Keratinocyte (primary cell): ENCODE data around the gene PRUNE1. TPM values are rescaled to one million over a fixed set of nuclear protein-coding genes. Genes with fewer than 3 reads are reported as not detected.

Source experiments
- DNase-seq: peaks from one replicate; pipeline ENCODE4 v3.0.0-alpha.2; 2011; ENCODE audit warnings: low read depth, missing footprints, low spot score
- FAIRE-seq: peaks from 2 replicates; lab custom pipeline; 2011; peaks lifted over from hg19 to GRCh38; lab: Jason Lieb, UNC
- H2AFZ ChIP-seq: 2 replicates; pipeline ENCODE4 v1.6.0; 2012; ENCODE audit warnings: low read length, control low read depth, inconsistent platforms; ENCODE audit not compliant: control insufficient read depth
- H3K27ac ChIP-seq: 2 replicates; pipeline ENCODE4 v1.5.1; 2011; ENCODE audit warnings: low read length; ENCODE audit not compliant: control insufficient read depth, insufficient read depth
- H3K27me3 ChIP-seq: 3 replicates; pipeline ENCODE4 v1.6.0; 2011; ENCODE audit warnings: low read length; ENCODE audit not compliant: control insufficient read depth, insufficient read depth; ENCODE audit errors: extremely low read depth
- H3K36me3 ChIP-seq, 2 experiments: 2 replicates in 1 of 2; 3 replicates in 1 of 2; pipeline ENCODE4 v1.5.1; 2011; ENCODE audit warnings: low read length in 2 of 2, mild to moderate bottlenecking in 1 of 2; ENCODE audit not compliant: control insufficient read depth in 2 of 2, insufficient read depth in 2 of 2; ENCODE audit errors: extremely low read depth in 1 of 2
- H3K4me1 ChIP-seq: 3 replicates; pipeline ENCODE4 v1.5.1; 2011; ENCODE audit warnings: low read length; ENCODE audit not compliant: control insufficient read depth, insufficient read depth; ENCODE audit errors: extremely low read depth
- H3K4me2 ChIP-seq: 3 replicates; pipeline ENCODE4 v1.6.0; 2011; ENCODE audit warnings: low read depth, low read length; ENCODE audit not compliant: control insufficient read depth, insufficient read depth; ENCODE audit errors: extremely low read depth
- H3K4me3 ChIP-seq, 3 experiments: fragments of 200-600 bp in 1 of 3; sonication (generic) in 1 of 3; 2 replicates in 2 of 3; 3 replicates in 1 of 3; pipeline ENCODE4 v1.5.1; 2011 to 2016; ENCODE audit warnings: low read length in 3 of 3, mild to moderate bottlenecking in 3 of 3, control low read depth in 2 of 3, inconsistent platforms in 1 of 3, low read depth in 1 of 3, mixed read lengths in 1 of 3, mixed run types in 1 of 3, moderate library complexity in 1 of 3; ENCODE audit not compliant: control insufficient read depth in 2 of 3, insufficient read depth in 2 of 3; ENCODE audit errors: extremely low read depth in 1 of 3
- H3K79me2 ChIP-seq: 2 replicates; pipeline ENCODE4 v1.6.0; 2012; ENCODE audit warnings: low read length; ENCODE audit not compliant: control insufficient read depth, insufficient read depth
- H3K9ac ChIP-seq: 3 replicates; pipeline ENCODE4 v1.6.0; 2011; ENCODE audit warnings: low read length; ENCODE audit not compliant: control insufficient read depth, insufficient read depth; ENCODE audit errors: extremely low read depth
- H3K9me1 ChIP-seq: 3 replicates; pipeline ENCODE4 v1.6.0; 2011; ENCODE audit warnings: low read length; ENCODE audit not compliant: control insufficient read depth, insufficient read depth; ENCODE audit errors: extremely low read depth
- H3K9me3 ChIP-seq: 2 replicates; pipeline ENCODE4 v1.5.1; 2012; ENCODE audit warnings: low read depth, low read length; ENCODE audit not compliant: control insufficient read depth
- H4K20me1 ChIP-seq: 3 replicates; pipeline ENCODE4 v1.6.0; 2011; ENCODE audit warnings: low read length; ENCODE audit not compliant: control insufficient read depth, insufficient read depth; ENCODE audit errors: extremely low read depth
- CTCF ChIP-seq, 3 experiments: IDR thresholded peaks in 1 of 3; conservative IDR thresholded peaks in 1 of 3; optimal IDR thresholded peaks in 1 of 3; 2 replicates in 2 of 3; 3 replicates in 1 of 3; pipeline versions ENCODE3 to v1.5.1; 2011; ENCODE audit warnings: low read length in 3 of 3, mild to moderate bottlenecking in 3 of 3, moderate library complexity in 2 of 3, control low read depth in 1 of 3, inconsistent platforms in 1 of 3; ENCODE audit not compliant: insufficient read depth in 2 of 3; ENCODE audit errors: extremely low read depth in 1 of 3
- EZH2 ChIP-seq: IDR thresholded peaks from one replicate; pipeline ENCODE4 v1.6.1; 2012; ENCODE audit warnings: inconsistent platforms, mild to moderate bottlenecking, low read length, moderate library complexity
- dilution Hi-C: fragments of 300-500 bp; cut with MboI; formaldehyde crosslinking; loops from one replicate; pipeline ENCODE4 v1.7.0; 2020; ENCODE audit warnings: low sequenced_read_pairs; ENCODE audit not compliant: extremely low pct_ligation_motif_present
- polyA plus RNA-seq, 5 experiments: library from polyadenylated mRNA; depleted of rRNA in 3 of 5; stranded (reverse) in 3 of 5; stranded (forward) in 1 of 5; unstranded in 1 of 5; fragments of >200 nt; gene quantifications; 1 replicate in 1 of 5; 2 replicates in 3 of 5; 3 replicates in 1 of 5; pipeline versions ENCODE4 v1.2.1 to v1.2.3, GENCODE V29; 2011 to 2012; ENCODE audit warnings: missing spikeins in 2 of 5, low read depth in 1 of 5, low replicate concordance in 1 of 5

PRUNE1 gene
- polyA plus RNA-seq, 1 donor (not counting 4 experiments of a cell fraction or from before 2014, with no cell fraction given): 15.4 TPM

DNA sequence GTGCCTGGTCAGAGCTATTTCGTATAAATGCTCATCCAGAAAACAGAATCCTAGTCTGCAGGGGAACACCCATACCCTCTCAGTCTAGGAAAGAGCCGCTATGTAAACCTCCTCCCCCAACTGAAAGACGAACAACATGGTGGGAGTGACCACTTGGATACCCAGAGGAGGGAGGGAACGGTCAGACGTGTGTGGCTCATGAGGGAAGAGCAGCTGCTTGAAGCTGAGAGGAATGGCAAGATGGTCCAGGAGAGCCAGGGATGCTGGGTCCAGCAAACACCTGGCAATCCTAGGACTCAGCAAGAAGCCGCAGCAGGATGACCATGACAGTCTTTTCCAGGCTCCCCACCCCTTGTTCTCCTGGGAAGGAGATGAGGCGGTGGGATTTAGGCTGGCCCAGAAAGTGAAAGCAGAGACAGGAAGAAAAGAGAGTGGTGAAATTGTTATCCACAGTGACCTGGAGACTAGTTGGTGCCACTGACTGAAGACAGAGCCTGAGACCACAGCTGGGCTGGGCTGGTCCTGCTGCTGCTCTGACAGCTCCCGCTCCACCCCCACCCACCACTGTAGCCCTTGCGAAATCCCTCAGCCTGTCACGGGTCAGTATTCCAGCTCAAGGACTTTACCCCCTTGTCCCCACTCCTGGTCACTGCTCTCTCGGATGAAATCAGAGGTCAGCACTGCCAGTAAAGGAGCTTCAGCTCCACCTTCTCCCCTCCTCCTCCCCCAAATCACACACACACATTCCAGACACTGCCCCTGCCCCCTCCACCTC is 37.3 kb upstream of the PRUNE1 start:
- FAIRE-seq: no peak
- H3K9ac ChIP-seq: no peak overlapping the region

GRCh38 chr1:150971583-150972416 is 36.4 kb upstream of the PRUNE1 start:
- Histone ChIP-seq H3K4me1 (peaks cover 25% of the 10 kb centered on the region), H3K36me3 (peaks cover 15 to 32% of the 10 kb centered on the region in 2 experiments), H4K20me1 (peaks cover 2% of the 10 kb centered on the region), H3K9me1 (no peaks in the 10 kb centered on the region), H3K9ac (no peak overlapping the region), H3K27me3 (no peaks in the 10 kb centered on the region), H3K27ac (no peak overlapping the region), H3K4me2 (peak overlapping the region; percentile 97), H3K79me2 (peaks cover 58% of the 10 kb centered on the region), H2AFZ (no peak overlapping the region), H3K4me3 (no peak overlapping the region), H3K9me3 (no peaks in the 10 kb centered on the region)
- dilution Hi-C loops: no loop called here
- no peak for DNase-seq
- TF ChIP-seq CTCF (optimal IDR thresholded peaks at IDR 0.05 in 1 of 3, IDR thresholded peaks at IDR 0.05 in 1 of 3, conservative IDR thresholded peaks at IDR 0.05 in 1 of 3; ENCODE audit: extremely low read depth in 1 of 3, insufficient read depth in 2 of 3, low read length in 3 of 3) (peak in 1 of 3 experiments; percentile 11), EZH2 (no peak)
- FAIRE-seq: no peak

More for the DNA sequence above, 37.3 kb upstream of the PRUNE1 start:
- peaks cover 2% of the 10 kb centered on the region for H4K20me1 ChIP-seq
- H3K27me3 ChIP-seq: no peaks in the 10 kb centered on the region
- H3K4me3 ChIP-seq: no peak overlapping the region
- dilution Hi-C loops: no loop called here
- peaks cover 23 to 39% of the 10 kb centered on the region in 2 experiments for H3K36me3 ChIP-seq
- H3K4me2 ChIP-seq: no peak overlapping the region
- no peak for DNase-seq
- no peak overlapping the region for H2AFZ ChIP-seq
- no peaks in the 10 kb centered on the region for H3K9me1 ChIP-seq
- TF ChIP-seq CTCF (optimal IDR thresholded peaks at IDR 0.05 in 1 of 3, IDR thresholded peaks at IDR 0.05 in 1 of 3, conservative IDR thresholded peaks at IDR 0.05 in 1 of 3; ENCODE audit: extremely low read depth in 1 of 3, insufficient read depth in 2 of 3, low read length in 3 of 3) (no peak), EZH2 (no peak)
- H3K4me1 ChIP-seq: peaks cover 20% of the 10 kb centered on the region
- H3K9me3 ChIP-seq: no peaks in the 10 kb centered on the region
- no peak overlapping the region for H3K27ac ChIP-seq
- H3K79me2 ChIP-seq: peaks cover 58% of the 10 kb centered on the region
